ENCODE results near the gene RUNX1. TPM values are rescaled to one million over a fixed set of nuclear protein-coding genes. Genes with fewer than 3 reads are reported as not detected.
"Not testable (repeated sequence)": the region's sequence is repeated elsewhere in the genome, so short reads cannot be mapped to it uniquely, and the experiment has no call there.

The RUNX1 gene
- total RNA-seq, 1 experiment from 2014 or later: 3.9 TPM

DNA sequence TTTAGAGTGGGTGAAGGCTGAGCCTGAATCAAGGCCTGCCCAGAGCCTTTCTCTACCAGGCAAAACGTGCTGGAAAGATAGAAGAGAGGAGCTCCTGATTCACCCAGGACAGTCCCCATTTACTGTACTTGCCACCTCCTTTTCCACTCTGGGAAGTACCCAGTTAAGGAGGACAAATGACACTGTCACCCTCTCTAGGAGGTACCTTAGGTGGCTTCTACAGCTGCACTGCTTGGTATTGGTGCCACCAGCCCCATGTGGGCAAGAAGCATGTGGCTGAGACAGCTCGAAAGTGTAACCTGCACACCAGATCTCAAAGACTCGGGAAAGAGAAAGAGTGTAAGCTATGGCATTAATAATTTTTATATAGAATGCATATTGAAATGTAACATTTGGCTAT lies 42.3 kb downstream of the RUNX1 start:
- no peak for DNase-seq (ENCODE audit: low read depth, low spot score)
- in situ Hi-C loops (cut with HindIII; ENCODE audit: low pct_unique_long_range_greater_than_20kb, low sequenced_read_pairs): no loop called here

DNA sequence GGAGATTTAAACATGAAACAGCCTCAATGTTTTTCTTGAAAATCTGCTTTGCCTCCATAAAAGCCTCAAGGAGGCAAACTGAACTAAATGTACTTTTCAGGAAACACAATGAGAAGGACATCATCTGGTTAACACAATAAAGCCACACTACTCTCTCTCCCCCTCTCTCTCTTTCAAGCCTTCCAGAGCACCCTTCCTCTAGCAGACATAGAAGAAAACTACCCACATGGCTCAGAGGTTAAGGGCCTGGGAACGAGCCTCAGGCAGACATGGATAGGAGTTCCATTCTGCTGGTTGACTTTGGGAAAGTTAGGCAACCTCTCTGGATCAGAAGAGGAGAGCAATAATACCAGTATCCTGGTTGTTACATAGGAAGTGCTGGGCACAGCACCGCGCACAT lies 42.9 kb downstream of the RUNX1 start:
- in situ Hi-C loops (cut with HindIII; ENCODE audit: low pct_unique_long_range_greater_than_20kb, low sequenced_read_pairs): no loop called here
- DNase-seq (ENCODE audit: low read depth, low spot score): no peak

DNA sequence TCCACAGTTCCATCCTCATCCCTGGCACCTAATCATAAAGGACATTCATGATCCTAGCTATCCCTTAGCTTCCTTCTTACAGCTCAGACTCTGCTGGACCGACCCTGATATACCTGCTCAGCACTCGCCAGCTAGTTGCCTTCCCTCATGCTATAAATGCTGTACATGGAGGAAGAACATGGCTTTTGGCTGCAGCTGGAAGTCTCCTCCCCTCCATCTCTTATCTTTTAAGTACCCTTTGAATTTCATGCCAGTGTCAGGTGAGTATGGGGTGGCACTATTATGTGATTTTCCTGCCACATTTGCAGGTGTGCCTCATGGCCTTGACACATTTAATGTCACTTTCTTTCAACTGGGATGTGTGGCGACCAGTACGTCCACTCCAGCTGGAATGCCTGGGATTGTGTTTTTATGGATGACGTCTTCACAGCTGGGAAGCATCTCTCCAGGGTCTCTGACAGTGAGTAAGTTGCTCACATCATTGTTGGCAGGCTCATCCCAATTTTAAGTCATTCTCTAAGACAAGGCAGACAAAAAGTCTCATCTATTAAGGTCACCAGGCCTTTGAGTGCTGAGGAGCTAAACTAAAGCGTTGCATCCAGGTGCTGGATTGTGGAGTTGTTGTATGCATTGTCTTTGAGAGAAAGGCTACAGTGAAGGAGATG lies 43.4 kb downstream of the RUNX1 start:
- DNase-seq (ENCODE audit: low read depth, low spot score): no peak
- in situ Hi-C loops (cut with HindIII; ENCODE audit: low pct_unique_long_range_greater_than_20kb, low sequenced_read_pairs): no loop called here

DNA sequence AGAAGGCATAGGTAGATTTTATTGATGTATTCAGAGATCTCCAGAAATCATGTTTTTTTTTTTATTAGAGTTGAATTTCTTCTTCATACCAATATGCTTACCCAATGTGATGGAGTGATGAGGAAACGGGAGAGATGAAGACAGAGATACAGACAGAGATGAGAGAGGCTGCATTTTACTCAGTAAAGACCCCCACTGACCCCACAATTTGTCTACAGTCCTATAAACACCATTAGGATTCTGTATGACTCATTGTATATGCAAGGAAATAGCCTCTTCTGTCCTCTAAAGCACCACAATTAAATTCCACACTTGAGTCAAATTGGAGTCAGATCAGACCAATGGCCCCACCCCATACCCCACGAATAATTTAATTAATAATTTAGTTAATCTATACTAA lies 44.0 kb downstream of the RUNX1 start:
- no peak for DNase-seq (ENCODE audit: low read depth, low spot score)
- in situ Hi-C loops (cut with HindIII; ENCODE audit: low pct_unique_long_range_greater_than_20kb, low sequenced_read_pairs): no loop called here

DNA sequence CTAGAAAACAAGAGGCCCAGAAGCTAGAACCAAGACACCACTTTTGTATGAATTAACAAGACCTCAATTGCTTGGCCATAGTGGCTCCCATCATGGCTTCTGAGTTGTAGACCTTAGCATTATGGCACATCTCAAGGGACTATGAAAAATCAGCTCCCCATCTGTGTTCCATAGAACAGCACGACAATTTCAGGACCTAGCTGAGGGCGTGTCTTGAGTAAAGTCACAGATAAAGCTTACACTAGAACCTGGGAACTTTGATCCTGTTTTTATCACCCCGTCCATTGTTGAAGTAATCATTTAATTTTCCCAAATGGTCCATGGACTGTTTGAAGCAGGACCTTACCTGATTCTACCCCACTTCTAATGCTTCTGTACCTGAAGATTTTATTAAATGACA lies 44.8 kb downstream of the RUNX1 start:
- DNase-seq (ENCODE audit: low read depth, low spot score): no peak
- in situ Hi-C loops (cut with HindIII; ENCODE audit: low pct_unique_long_range_greater_than_20kb, low sequenced_read_pairs): no loop called here

DNA sequence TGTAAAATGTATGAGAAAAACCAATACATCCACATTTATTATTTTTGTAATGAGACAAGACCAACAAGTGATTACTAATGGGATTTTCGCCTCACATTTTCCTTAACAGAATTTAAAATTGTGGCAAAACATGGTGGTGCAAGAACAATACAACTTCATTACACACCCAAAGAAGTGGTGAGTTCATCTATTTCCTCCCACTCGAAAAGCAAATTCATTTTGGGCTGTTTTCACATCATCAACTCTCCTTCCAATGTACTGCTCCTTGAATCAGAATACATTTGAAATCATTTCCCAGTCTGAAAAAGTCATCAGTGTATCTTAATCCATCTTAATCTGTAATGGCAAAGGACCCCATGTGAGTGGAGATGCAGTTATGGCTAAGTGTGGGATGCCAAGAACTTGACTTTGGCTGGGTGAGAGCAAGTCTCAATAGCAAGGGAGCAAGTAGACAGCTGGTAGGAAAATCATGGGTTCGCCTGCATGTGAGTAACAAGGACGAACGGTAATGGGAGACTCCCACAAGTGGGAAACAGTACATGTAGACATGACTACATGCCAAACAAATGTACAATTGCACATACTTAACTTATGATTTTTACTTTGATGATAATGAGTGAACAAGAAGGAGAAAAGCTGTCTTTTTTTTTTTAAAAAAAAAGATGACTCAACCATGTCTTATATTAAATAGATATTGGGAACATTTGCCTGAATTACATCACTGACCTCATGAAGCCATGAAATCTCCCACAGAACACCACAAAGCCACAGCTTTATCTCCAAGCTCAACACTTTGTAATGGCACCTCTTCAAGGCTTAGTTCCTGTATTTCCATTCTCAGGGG lies 46.0 kb downstream of the RUNX1 start:
- in situ Hi-C loops (cut with HindIII; ENCODE audit: low pct_unique_long_range_greater_than_20kb, low sequenced_read_pairs): no loop called here
- no peak for DNase-seq (ENCODE audit: low read depth, low spot score)

DNA sequence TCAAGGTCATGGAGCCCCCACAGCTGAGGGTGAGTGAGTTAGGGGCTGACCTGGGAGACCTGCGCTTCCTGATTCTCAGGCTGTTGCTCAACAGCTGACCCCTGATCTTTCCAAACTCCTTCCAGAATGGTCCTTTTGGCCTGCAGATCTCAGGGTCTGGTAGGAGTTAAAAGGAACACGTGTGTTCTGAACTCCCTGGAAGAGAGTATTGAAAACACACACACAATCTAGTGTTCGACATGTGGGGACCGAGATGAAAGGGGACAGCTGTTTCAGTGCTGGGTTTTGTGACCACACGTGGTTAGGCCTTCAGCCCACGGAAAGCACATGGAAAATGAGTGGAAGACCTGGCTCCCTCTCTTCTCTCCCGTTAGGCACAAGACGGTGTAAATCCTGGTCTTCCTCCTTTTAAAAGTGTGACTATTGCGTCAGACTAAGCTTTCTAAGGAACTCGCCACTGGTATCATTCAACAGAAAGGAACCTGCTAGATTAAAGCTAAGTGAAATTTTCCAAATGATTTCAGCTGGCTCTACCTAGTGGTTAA lies 49.6 kb downstream of the RUNX1 start:
- no peak for DNase-seq (ENCODE audit: low read depth, low spot score)
- in situ Hi-C loops (cut with HindIII; ENCODE audit: low pct_unique_long_range_greater_than_20kb, low sequenced_read_pairs): no loop called here

DNA sequence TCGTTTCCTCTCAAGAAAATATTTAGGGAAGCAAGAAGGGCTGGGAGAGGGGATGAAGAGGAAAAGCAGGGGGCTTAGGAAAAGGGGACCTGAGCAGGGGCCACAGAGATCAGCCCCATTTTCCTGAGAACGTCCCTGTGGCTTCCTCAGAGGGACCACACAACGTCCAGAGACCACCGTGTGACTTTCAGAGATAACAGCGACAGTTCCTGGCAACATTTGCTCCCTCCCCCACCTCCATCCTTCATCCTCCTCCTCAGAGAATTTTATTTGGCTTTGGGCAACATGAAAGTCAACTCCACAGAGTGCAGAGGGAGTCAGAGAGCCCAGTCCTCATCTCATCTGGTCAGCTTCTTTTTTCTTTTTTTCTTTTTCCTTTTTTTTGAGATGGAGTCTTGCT lies 50.9 kb downstream of the RUNX1 start:
- in situ Hi-C loops (cut with HindIII; ENCODE audit: low pct_unique_long_range_greater_than_20kb, low sequenced_read_pairs): no loop called here
- DNase-seq (ENCODE audit: low read depth, low spot score): no peak

DNA sequence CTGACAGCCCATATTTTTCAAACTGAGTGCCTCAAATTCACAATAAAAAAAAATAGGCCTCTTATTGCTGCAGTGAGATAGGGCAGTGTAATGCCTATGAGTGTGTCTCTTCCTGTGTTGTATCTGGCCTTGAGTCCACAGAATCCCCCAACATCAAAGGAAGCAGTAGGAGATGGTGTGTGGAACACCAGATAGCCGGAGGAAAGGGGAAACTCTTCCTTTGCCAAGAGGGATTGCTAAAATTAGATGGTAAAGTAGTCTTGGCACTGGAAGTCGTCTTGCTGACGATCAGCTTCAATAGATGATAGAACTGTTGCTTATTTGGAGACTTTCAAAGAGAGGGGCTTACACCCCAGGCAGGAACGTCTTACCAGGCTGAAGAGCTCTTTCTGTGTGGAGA lies 51.8 kb downstream of the RUNX1 start:
- no peak for DNase-seq (ENCODE audit: low read depth, low spot score)
- in situ Hi-C loops (cut with HindIII; ENCODE audit: low pct_unique_long_range_greater_than_20kb, low sequenced_read_pairs): no loop called here

DNA sequence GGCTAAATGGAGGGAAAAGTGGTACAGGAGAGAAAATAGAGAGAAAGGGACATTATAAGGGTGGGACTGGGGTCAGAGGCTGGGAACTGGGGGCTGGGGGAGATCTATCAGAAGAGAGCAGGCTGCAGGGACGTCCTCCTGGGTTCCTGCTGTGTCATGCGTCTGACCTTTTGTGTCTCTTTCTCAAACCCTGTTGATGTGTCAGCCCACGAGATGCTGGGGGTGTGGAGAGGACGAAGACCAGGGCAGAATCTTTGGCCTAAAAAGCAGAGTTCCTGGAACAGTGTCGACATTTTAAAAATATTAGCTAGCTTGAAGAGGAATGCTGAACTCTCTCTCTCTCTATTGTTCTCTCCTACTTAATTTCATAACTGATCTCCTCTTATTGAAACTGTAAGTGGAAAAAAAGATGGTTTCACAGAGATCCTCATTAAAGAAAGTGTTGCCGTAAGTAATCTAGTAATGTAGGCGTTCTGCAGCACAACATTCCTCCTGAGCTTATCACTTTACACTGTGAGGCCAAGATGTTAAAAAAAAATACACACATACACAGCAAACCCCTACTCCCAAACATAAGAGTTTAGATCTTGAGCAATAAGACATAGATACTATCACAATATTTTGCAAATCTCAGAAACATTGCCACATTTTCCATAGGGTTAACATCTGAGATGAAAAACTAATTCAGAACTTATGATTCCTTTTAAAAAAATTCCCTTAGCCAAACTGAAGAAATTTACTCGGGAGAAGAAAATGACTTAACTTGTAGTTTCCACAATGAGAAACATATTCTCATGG lies 52.6 kb downstream of the RUNX1 start:
- no peak for DNase-seq (ENCODE audit: low read depth, low spot score)
- in situ Hi-C loops (cut with HindIII; ENCODE audit: low pct_unique_long_range_greater_than_20kb, low sequenced_read_pairs): no loop called here

DNA sequence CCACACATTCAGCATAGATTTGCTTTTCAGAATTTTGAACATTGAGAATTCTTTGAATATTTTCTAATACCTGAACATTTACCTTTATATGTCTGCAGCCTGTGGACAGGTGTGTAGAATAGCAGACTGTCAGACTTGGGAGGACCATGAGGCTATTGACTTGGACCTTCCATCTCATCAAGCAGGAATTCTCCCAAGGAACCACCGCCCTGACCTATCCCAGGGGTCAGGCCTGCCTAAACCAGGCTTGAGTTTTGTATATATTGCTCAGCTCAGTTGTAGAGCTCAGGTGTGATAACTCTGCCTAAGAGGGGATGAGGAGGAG lies 53.2 kb downstream of the RUNX1 start:
- DNase-seq (ENCODE audit: low read depth, low spot score): no peak
- in situ Hi-C loops (cut with HindIII; ENCODE audit: low pct_unique_long_range_greater_than_20kb, low sequenced_read_pairs): no loop called here

DNA sequence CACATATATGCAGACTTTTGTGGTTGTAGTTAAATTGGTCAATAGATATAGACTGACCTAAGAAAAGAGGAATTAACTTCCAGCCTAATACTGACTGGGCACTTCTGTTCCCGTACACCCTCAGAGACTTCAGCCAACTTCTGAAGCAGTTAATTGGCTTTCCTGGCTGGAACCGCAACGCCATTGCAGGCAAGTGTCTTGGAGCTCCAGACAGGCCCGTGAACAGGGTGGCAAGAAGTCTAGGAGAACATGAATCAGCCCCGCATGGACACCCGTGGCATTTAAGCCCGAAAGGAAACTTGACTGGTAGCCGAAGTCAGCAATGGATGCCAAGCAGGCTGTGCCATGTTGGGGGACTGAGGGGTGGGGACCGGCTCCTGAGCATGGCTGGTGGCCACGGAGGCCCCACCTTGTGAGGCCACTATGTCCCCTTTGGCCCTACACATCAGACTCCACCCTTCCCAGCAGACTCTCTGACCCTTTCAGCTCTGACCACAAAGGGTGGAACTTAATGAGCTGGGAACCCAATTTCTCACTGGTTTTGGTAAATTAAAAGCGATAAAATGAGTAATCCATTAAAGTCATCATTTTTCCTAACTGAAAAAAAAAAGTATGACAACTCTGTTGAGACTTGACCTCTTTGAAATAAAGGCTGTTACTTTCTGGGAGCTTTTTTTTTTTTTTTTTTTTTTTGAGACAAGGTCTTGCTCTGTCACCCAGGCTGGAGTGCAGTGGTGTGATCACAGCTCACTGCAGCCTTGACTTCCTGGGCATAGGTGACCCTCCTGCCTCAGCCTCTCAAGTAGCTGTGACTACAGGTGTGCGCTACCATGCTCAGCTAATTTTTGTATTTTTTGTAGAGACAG lies 54.1 kb downstream of the RUNX1 start:
- no peak for DNase-seq (ENCODE audit: low read depth, low spot score)
- in situ Hi-C loops (cut with HindIII; ENCODE audit: low pct_unique_long_range_greater_than_20kb, low sequenced_read_pairs): no loop called here

DNA sequence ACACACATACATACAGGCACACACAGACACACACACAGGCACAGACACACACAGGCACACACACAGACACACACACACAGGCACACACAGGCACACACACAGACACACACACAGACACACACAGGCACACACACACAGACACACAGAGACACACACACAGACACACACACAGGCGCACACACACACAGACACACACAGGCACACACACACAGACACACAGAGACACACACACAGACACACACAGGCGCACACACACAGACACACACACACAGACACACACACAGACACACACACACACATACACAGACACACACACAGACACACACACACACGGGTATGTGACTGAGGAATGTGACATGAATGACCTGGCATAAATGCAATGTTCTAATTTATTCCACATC lies 55.6 kb downstream of the RUNX1 start:
- in situ Hi-C loops (cut with HindIII; ENCODE audit: low pct_unique_long_range_greater_than_20kb, low sequenced_read_pairs); DNase-seq (ENCODE audit: low read depth, low spot score): not testable (repeated sequence)

DNA sequence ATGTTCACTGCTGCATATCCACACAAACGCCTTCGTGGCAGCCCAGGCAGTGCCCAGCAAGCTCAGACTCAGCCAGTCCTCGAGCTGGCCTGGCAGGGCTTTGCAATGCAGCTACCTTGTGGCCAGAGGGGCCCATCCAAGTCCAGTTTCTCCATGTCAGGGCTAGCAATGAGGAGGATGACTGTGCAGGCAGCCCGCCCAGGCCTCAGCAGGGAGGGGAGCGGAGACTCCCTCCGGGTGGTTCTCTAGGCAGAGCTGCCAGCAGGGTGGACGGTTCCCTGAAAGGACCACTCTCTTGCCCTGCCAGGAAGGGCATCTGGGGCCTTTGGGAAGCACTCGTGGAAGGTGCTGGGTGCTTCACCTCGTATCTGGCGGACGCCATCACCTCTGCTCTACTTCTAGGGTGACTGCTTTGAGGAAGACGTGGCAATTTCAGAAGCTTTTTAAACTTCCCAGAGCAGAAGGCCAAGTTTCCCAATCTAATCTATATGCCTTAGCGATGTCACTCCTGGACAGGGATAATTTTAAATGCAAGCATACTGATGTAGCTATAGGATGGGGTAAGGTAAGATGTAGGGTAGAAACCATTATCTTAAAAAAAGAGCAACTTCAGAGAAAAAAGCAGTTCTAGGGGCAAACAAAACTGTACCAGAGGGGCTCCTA lies 56.2 kb downstream of the RUNX1 start:
- in situ Hi-C loops (cut with HindIII; ENCODE audit: low pct_unique_long_range_greater_than_20kb, low sequenced_read_pairs): no loop called here
- DNase-seq (ENCODE audit: low read depth, low spot score): no peak

DNA sequence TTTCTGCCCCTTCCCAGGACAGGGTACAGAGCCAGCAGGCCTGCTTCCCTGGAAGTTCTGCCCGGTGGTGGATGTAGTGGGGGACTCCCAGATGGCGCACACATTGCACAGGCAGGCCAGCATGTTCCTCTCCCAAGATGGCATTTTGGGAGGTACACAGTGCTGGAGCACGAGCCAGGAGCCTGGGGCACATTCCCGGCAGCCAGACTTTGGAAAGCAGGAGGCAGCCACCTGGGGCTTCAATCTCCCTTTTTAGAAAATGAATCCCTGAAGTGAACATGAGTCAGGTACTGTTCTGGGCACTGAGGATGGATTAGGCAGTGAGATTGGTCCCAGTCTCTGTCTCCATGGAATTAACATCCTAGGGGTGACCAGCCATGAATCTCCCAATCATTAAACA lies 56.9 kb downstream of the RUNX1 start:
- no peak for DNase-seq (ENCODE audit: low read depth, low spot score)
- in situ Hi-C loops (cut with HindIII; ENCODE audit: low pct_unique_long_range_greater_than_20kb, low sequenced_read_pairs): no loop called here

DNA sequence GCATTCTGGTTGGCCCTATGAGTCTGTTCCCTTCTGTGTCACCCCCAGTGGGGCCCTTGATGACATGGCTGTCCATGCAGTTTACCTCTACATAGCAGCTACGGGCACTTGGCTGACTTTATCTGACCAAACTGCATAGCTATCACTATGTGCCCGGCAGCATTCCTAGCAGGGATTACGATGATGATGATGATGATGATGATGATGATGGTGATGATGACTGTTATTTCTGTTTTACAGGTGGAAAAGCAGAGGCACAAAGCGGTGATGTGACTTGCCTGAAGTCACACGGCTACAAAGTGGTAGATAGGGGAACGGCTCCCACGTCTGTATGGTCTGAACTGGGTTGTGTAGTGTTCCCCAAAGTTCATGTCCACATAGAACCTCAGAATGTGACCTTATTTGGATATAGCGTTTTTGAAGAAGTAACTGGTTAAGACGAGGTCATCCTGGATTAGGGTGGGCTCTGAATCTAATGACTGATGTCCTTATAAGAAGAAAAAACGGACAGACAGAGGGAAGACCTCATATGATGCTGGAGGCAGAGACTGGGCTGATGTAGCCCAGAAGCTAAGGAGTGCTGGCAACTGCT lies 57.6 kb downstream of the RUNX1 start:
- in situ Hi-C loops (cut with HindIII; ENCODE audit: low pct_unique_long_range_greater_than_20kb, low sequenced_read_pairs): no loop called here
- DNase-seq (ENCODE audit: low read depth, low spot score): no peak

DNA sequence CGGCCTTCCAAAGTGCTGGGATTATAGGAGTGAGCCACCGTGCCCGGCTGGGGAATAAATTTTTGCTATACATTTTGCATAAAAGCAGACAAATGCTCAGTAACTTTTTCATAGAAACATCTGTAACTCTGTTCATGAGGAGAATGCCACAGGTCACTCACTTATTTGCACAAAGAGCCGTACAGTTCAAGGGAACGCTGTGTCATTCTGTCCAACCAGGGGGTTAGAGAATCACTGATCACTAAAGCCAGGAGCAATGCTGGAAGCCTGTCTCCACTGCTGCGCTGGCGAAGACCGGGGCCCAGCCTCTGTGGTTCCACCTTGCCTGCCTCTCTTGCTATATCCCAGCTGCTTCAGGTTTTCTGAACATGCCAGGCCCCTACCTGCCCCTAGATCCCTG lies 58.3 kb downstream of the RUNX1 start:
- in situ Hi-C loops (cut with HindIII; ENCODE audit: low pct_unique_long_range_greater_than_20kb, low sequenced_read_pairs): no loop called here
- no peak for DNase-seq (ENCODE audit: low read depth, low spot score)

All from SK-MEL-5 (cell line).